PC-3 (cell line): ENCODE results near the gene FGB.
"Not testable (repeated sequence)": the region's sequence is repeated elsewhere in the genome, so short reads cannot be mapped to it uniquely, and the experiment has no call there.

Experiments
- CTCF ChIP-seq: fragments of 300-600 bp; sonication (generic); conservative IDR thresholded peaks from 2 replicates; pipeline ENCODE4 v1.5.1; 2017; ENCODE audit warnings: antibody characterized with exemption, low read depth, mild to moderate bottlenecking, low read length
- EZH2 ChIP-seq: fragments of 300-600 bp; sonication (generic); IDR thresholded peaks from one replicate; pipeline ENCODE4 v1.6.1; 2017; ENCODE audit warnings: antibody characterized with exemption, mild to moderate bottlenecking, low read length; ENCODE audit not compliant: unreplicated experiment

GRCh38 chr4:154597281-154597680 lies 34.5 kb downstream of the FGB start:
- TF ChIP-seq CTCF, EZH2: not testable (repeated sequence)
